Prostate gland (tissue), 2 donors: ENCODE data around the gene CSNK1E.
"Not testable (repeated sequence)": the region's sequence is repeated elsewhere in the genome, so short reads cannot be mapped to it uniquely, and the experiment has no call there.

Experiments
- POLR2A ChIP-seq: fragments of 450-650 bp; IDR thresholded peaks from one replicate; pipeline ENCODE4 v1.6.1; 2016; ENCODE audit warnings: antibody characterized with exemption, mild to moderate bottlenecking
- POLR2AphosphoS5 ChIP-seq: sonication (generic); formaldehyde crosslinking; IDR thresholded peaks from one replicate; pipeline ENCODE4 v1.6.1; 2017; ENCODE audit warnings: antibody characterized with exemption
- TF ChIP-seq, protein P1 (sequence below), 4 experiments: fragments of 200-600 bp in 2 of 4; fragments of 450-650 bp in 2 of 4; sonication (generic) in 2 of 4; IDR thresholded peaks; 1 replicate in 3 of 4; 2 replicates in 1 of 4; pipeline ENCODE4 v1.5.1; 2016 to 2019; ENCODE audit warnings: antibody characterized with exemption in 4 of 4, mild to moderate bottlenecking in 2 of 4, moderate library complexity in 2 of 4

DNA sequence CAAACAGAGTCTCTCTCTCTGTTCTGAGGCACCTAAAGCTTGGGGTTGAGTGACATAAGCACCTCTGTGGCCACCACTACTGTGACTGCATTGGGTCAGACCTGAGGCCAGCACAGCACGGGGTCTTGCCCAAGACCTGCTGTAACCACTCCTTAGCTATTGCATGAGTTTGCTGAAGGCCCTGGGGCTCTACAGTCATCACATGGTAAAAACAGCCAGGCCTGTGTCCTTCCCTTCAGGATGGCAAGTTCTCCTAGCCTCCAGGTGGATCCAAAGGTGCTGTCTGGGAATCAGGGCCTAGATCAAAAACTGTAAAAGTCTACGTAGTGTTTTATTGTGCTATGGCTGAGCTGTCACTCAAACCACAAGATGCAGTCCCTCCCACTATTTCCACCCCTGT is 43.3 kb upstream of the CSNK1E start:
- TF ChIP-seq, protein P1, sequence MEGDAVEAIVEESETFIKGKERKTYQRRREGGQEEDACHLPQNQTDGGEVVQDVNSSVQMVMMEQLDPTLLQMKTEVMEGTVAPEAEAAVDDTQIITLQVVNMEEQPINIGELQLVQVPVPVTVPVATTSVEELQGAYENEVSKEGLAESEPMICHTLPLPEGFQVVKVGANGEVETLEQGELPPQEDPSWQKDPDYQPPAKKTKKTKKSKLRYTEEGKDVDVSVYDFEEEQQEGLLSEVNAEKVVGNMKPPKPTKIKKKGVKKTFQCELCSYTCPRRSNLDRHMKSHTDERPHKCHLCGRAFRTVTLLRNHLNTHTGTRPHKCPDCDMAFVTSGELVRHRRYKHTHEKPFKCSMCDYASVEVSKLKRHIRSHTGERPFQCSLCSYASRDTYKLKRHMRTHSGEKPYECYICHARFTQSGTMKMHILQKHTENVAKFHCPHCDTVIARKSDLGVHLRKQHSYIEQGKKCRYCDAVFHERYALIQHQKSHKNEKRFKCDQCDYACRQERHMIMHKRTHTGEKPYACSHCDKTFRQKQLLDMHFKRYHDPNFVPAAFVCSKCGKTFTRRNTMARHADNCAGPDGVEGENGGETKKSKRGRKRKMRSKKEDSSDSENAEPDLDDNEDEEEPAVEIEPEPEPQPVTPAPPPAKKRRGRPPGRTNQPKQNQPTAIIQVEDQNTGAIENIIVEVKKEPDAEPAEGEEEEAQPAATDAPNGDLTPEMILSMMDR (IDR thresholded peaks at IDR 0.05): not testable (repeated sequence)
- not testable (repeated sequence) for TF ChIP-seq POLR2AphosphoS5, POLR2A
